Glutamatergic neuron (in vitro differentiated cells): Measurements from ENCODE around the gene HDAC4. TPM values are rescaled to one million over a fixed set of nuclear protein-coding genes. Genes with fewer than 3 reads are reported as not detected.

ENCODE experiments used
- DNase-seq: peaks from one replicate; pipeline ENCODE4 v3.0.0; 2022
- H3K27ac Mint-ChIP-seq: one replicate; pipeline ENCODE4 v1.8.0; 2020; ENCODE audit warnings: mild to moderate bottlenecking, mixed read lengths, inconsistent platforms; ENCODE audit not compliant: unreplicated experiment
- H3K27me3 Mint-ChIP-seq: one replicate; pipeline ENCODE4 v1.8.0; 2020; ENCODE audit warnings: mild to moderate bottlenecking, moderate library complexity, mixed read lengths, inconsistent platforms; ENCODE audit not compliant: unreplicated experiment
- H3K36me3 Mint-ChIP-seq: one replicate; pipeline ENCODE4 v1.8.0; 2020; ENCODE audit warnings: mild to moderate bottlenecking, mixed read lengths, inconsistent platforms; ENCODE audit not compliant: unreplicated experiment
- H3K4me1 Mint-ChIP-seq: one replicate; pipeline ENCODE4 v1.8.0; 2020; ENCODE audit warnings: mild to moderate bottlenecking, low read depth, mixed read lengths, inconsistent platforms; ENCODE audit not compliant: unreplicated experiment
- H3K4me3 Mint-ChIP-seq: one replicate; pipeline ENCODE4 v1.8.0; 2020; ENCODE audit warnings: mild to moderate bottlenecking, mixed read lengths, inconsistent platforms; ENCODE audit not compliant: unreplicated experiment
- H3K9me3 Mint-ChIP-seq: one replicate; pipeline ENCODE4 v1.8.0; 2020; ENCODE audit warnings: mild to moderate bottlenecking, moderate library complexity, mixed read lengths, inconsistent platforms; ENCODE audit not compliant: unreplicated experiment
- CTCF ChIP-seq: fragments of 200-600 bp; sonication (generic); IDR thresholded peaks from one replicate; pipeline ENCODE4 v1.5.0; 2021; ENCODE audit not compliant: partially characterized antibody, unreplicated experiment
- total RNA-seq: library from RNA; stranded (reverse); fragmentation: NEBNext Ultra II Directional; extraction: Animal tissue kit (Norgen Biotek cat#: 25700); gene quantifications from one replicate; pipeline ENCODE4 v1.2.1, GENCODE V29; 2021; ENCODE audit not compliant: unreplicated experiment

Gene HDAC4
- total RNA-seq, 1 donor from 2014 or later = 90.6 TPM

DNA sequence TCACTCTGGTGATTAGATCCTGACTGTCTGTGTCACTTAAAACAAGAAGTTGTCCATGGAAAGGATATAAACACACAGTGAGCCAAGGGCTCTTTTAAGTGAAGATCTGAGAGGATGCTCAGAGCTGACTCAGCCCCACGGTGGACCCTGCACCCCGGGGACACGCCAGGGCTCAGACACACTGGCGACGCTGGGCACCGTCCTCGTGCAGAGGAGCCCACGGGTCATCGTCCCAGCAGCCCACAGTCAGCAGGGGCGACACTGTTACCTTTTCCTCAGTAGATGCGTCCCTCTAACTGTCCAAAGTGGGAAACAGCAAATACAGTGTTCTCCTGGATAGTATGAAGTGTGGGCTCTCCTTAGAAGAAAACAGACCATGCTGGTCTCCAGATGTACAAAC is 225.6 kb downstream of the HDAC4 start:
- H3K9me3 Mint-ChIP-seq = peaks cover 21% of the 10 kb centered on the region
- H3K27ac Mint-ChIP-seq = no peak overlapping the region
- no peak overlapping the region for H3K4me3 Mint-ChIP-seq
- no peaks in the 10 kb centered on the region for H3K4me1 Mint-ChIP-seq
- peaks cover 52% of the 10 kb centered on the region for H3K36me3 Mint-ChIP-seq
- no peak for DNase-seq
- no peak for TF ChIP-seq CTCF
- peaks cover 6% of the 10 kb centered on the region for H3K27me3 Mint-ChIP-seq

DNA sequence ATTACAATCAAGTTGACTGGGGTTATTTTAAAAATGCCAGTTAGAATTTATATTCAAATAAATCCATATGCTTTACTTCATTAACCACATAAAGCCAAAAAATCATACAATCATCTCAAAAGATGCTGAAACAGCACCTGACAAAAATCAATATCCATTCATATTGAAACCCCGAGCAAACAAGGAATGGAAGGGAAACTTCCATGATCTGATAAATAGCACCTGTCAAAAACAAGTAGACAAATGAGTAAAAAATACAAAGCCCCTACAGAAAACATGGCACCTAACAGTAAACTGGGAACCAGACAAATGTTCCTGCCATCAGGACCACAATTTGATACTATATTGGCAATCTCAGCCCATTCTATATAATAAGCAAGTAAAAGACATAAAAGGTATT is 227.5 kb downstream of the HDAC4 start:
- peaks cover 6% of the 10 kb centered on the region for H3K27me3 Mint-ChIP-seq
- no peak for TF ChIP-seq CTCF
- peaks cover 52% of the 10 kb centered on the region for H3K36me3 Mint-ChIP-seq
- no peak overlapping the region for H3K4me3 Mint-ChIP-seq
- H3K27ac Mint-ChIP-seq = no peak overlapping the region
- H3K9me3 Mint-ChIP-seq = peaks cover 17% of the 10 kb centered on the region
- no peak for DNase-seq
- peaks cover 3% of the 10 kb centered on the region for H3K4me1 Mint-ChIP-seq

GRCh38 chr2:239171643-239172042 is 229.2 kb downstream of the HDAC4 start:
- no peak for DNase-seq
- no peak for TF ChIP-seq CTCF
- Mint-ChIP-seq H3K27me3 (peaks cover 2% of the 10 kb centered on the region), H3K27ac (no peak overlapping the region), H3K4me3 (no peak overlapping the region), H3K9me3 (peaks cover 17% of the 10 kb centered on the region), H3K4me1 (peaks cover 7% of the 10 kb centered on the region), H3K36me3 (peaks cover 42% of the 10 kb centered on the region)

GRCh38 chr2:239169311-239170048 is 231.3 kb downstream of the HDAC4 start:
- H3K27me3 Mint-ChIP-seq = peaks cover 4% of the 10 kb centered on the region
- peaks cover 33% of the 10 kb centered on the region for H3K36me3 Mint-ChIP-seq
- DNase-seq = peak; percentile 23
- no peak for TF ChIP-seq CTCF
- H3K4me3 Mint-ChIP-seq = no peak overlapping the region
- no peak overlapping the region for H3K27ac Mint-ChIP-seq
- H3K9me3 Mint-ChIP-seq = peaks cover 24% of the 10 kb centered on the region
- peaks cover 7% of the 10 kb centered on the region for H3K4me1 Mint-ChIP-seq

DNA sequence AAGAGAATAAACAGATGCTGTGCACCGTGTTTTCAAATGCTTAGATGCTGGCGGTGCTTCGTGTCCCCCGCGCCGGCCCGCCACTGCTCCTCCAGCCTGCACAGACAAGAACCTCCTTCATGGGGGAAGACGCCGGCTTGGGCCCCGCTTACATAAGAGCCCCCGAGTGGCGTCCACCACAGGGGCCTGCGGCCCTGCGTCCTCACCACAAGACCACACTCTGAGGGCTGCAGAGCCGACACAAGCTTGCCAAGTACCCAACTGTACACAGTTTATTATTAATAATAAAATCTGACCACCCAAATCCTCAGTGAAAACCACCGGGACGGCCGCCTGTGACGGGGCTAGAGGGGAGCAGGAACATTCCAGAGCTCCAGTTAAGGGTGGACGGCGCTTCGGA is 232.2 kb downstream of the HDAC4 start:
- peaks cover 7% of the 10 kb centered on the region for H3K27me3 Mint-ChIP-seq
- H3K36me3 Mint-ChIP-seq = peaks cover 24% of the 10 kb centered on the region
- peaks cover 7% of the 10 kb centered on the region for H3K4me1 Mint-ChIP-seq
- no peak overlapping the region for H3K27ac Mint-ChIP-seq
- peak; percentile 6 for DNase-seq
- TF ChIP-seq CTCF = no peak
- H3K4me3 Mint-ChIP-seq = no peak overlapping the region
- H3K9me3 Mint-ChIP-seq = peaks cover 22% of the 10 kb centered on the region
